MM.1S (cell line): ENCODE measurements around the gene ENDOU.

Experiments used
- CTCF ChIP-seq: fragments of 300-600 bp; sonication (generic); IDR thresholded peaks from 2 replicates; pipeline ENCODE4 v1.5.1; 2016; ENCODE audit warnings: antibody characterized with exemption, low read length, mixed read lengths
- EZH2 ChIP-seq: fragments of 300-600 bp; sonication (generic); optimal IDR thresholded peaks from 2 replicates; pipeline ENCODE3; 2017; ENCODE audit warnings: low read depth, mild to moderate bottlenecking, antibody characterized with exemption, low read length, mixed read lengths
- EZH2phosphoT487 ChIP-seq: fragments of 300-600 bp; sonication (generic); IDR thresholded peaks from 2 replicates; pipeline ENCODE4 v1.6.1; 2018; ENCODE audit warnings: antibody characterized with exemption, low read length

- TF ChIP-seq CTCF = no peak
- TF ChIP-seq EZH2 = no peak
- no peak for TF ChIP-seq EZH2phosphoT487
Measured at GRCh38 chr12:47752552-47752951, 27.3 kb upstream of the ENDOU start.
